Liver (tissue), 9 donors: Measurements from ENCODE around the gene RBM6. TPM values are rescaled to one million over a fixed set of nuclear protein-coding genes. Genes with fewer than 3 reads are reported as not detected.
"Not testable (repeated sequence)": the region's sequence is repeated elsewhere in the genome, so short reads cannot be mapped to it uniquely, and the experiment has no call there.

Experiments used
- DNase-seq: peaks from one replicate; pipeline ENCODE4 v3.0.0-alpha.2; 2017; ENCODE audit warnings: low spot score
- H3K27ac ChIP-seq, 2 donors: one replicate each; pipeline ENCODE4 v1.7.0; 2013; ENCODE audit warnings: inconsistent platforms in 2 of 2, low read length in 2 of 2, control low read depth in 1 of 2, low read depth in 1 of 2, mild to moderate bottlenecking in 1 of 2
- H3K27me3 ChIP-seq, 4 donors: one replicate each; pipeline versions ENCODE4 v1.6.1 to v1.7.0; 2013; ENCODE audit warnings: low read length in 3 of 4, inconsistent platforms in 1 of 4, mild to moderate bottlenecking in 1 of 4, moderate library complexity in 1 of 4; ENCODE audit not compliant: control insufficient read depth in 4 of 4, insufficient read depth in 4 of 4
- H3K36me3 ChIP-seq, 4 donors: one replicate each; pipeline versions ENCODE4 v1.6.1 to v1.7.0; 2013; ENCODE audit warnings: low read length in 3 of 4, mild to moderate bottlenecking in 3 of 4, low read depth in 1 of 4, moderate library complexity in 1 of 4; ENCODE audit not compliant: control insufficient read depth in 4 of 4, insufficient read depth in 3 of 4
- H3K4me1 ChIP-seq, 4 donors: one replicate each; pipeline versions ENCODE4 v1.6.1 to v1.7.0; 2013; ENCODE audit warnings: low read length in 3 of 4, mild to moderate bottlenecking in 3 of 4, moderate library complexity in 1 of 4; ENCODE audit not compliant: control insufficient read depth in 4 of 4, insufficient read depth in 4 of 4
- H3K4me3 ChIP-seq, 3 donors: one replicate each; pipeline versions ENCODE4 v1.6.1 to v1.7.0; 2013; ENCODE audit warnings: low read length in 3 of 3, control low read depth in 1 of 3, low read depth in 1 of 3, mild to moderate bottlenecking in 1 of 3
- H3K9ac ChIP-seq, 2 donors: one replicate each; pipeline ENCODE4 v1.7.0; 2013; ENCODE audit warnings: low read length in 2 of 2, mild to moderate bottlenecking in 2 of 2, moderate library complexity in 2 of 2, control low read depth in 1 of 2, low read depth in 1 of 2
- H3K9me3 ChIP-seq, 4 donors: one replicate each; pipeline versions ENCODE4 v1.6.1 to v1.7.0; 2013; ENCODE audit warnings: low read length in 3 of 4; ENCODE audit not compliant: control insufficient read depth in 4 of 4
- EGR1 ChIP-seq, 2 donors: IDR thresholded peaks; 2 replicates each; pipeline ENCODE4 v1.6.1; 2016 to 2018; ENCODE audit warnings: antibody characterized with exemption in 2 of 2, low read depth in 2 of 2
- FOXA1 ChIP-seq: IDR thresholded peaks from 2 replicates; pipeline ENCODE4 v1.6.1; 2016; ENCODE audit warnings: antibody characterized with exemption
- FOXA2 ChIP-seq: IDR thresholded peaks from 2 replicates; pipeline ENCODE4 v1.6.1; 2016; ENCODE audit warnings: antibody characterized with exemption
- GABPA ChIP-seq, 2 donors: IDR thresholded peaks in 1 of 2; conservative IDR thresholded peaks in 1 of 2; 2 replicates each; pipeline ENCODE4 v1.6.1; 2016; ENCODE audit warnings: antibody characterized with exemption in 2 of 2, mild to moderate bottlenecking in 1 of 2, moderate library complexity in 1 of 2
- HNF4A ChIP-seq, 2 donors: conservative IDR thresholded peaks; 2 replicates each; pipeline ENCODE4 v1.6.1; 2016; ENCODE audit warnings: antibody characterized with exemption in 2 of 2, mild to moderate bottlenecking in 2 of 2
- HNF4G ChIP-seq: IDR thresholded peaks from 2 replicates; pipeline ENCODE4 v1.6.1; 2016; ENCODE audit warnings: antibody characterized with exemption
- JUND ChIP-seq, 2 donors: IDR thresholded peaks; 2 replicates each; pipeline ENCODE4 v1.6.1; 2016; ENCODE audit warnings: antibody characterized with exemption in 2 of 2
- NR2F2 ChIP-seq: IDR thresholded peaks from 2 replicates; pipeline ENCODE4 v1.6.1; 2016; ENCODE audit warnings: antibody characterized with exemption
- RAD21 ChIP-seq, 2 donors: IDR thresholded peaks; 2 replicates each; pipeline ENCODE4 v1.6.1; 2016; ENCODE audit warnings: antibody characterized with exemption in 2 of 2, mild to moderate bottlenecking in 2 of 2
- REST ChIP-seq: IDR thresholded peaks from 2 replicates; pipeline ENCODE4 v1.6.1; 2016; ENCODE audit warnings: antibody characterized with exemption, mild to moderate bottlenecking
- RXRA ChIP-seq, 2 donors: IDR thresholded peaks; 2 replicates each; pipeline ENCODE4 v1.6.1; 2017 to 2018; ENCODE audit warnings: antibody characterized with exemption in 2 of 2, mild to moderate bottlenecking in 1 of 2
- TAF1 ChIP-seq: conservative IDR thresholded peaks from 2 replicates; pipeline ENCODE4 v1.6.1; 2016; ENCODE audit warnings: antibody characterized with exemption, mild to moderate bottlenecking
- WGBS: extraction: QIAGEN DNeasy Blood & Tissue Kit; methylation state at CpG from one replicate; pipeline ENCODE4 v1.1.7; 2013; 5-methylcytosine and 5-hydroxymethylcytosine counted together
- polyA plus RNA-seq, 2 donors: library from polyadenylated mRNA; stranded (reverse) in 1 of 2; unstranded in 1 of 2; fragments of 200-250 nt in 1 of 2; fragments of >200 nt in 1 of 2; fragmentation: Nextera tagmentation in 1 of 2; extraction: Ambion mirVana in 1 of 2; gene quantifications; one replicate each; pipeline versions ENCODE4 v1.2.1 to v1.2.3, GENCODE V29; 2013 to 2015
- total RNA-seq, 2 donors: library from RNA; depleted of rRNA; stranded (reverse); fragments of >200 nt; gene quantifications; one replicate each; pipeline ENCODE4 v1.2.3, GENCODE V29; 2014
- TF ChIP-seq, protein P1 (sequence below): IDR thresholded peaks from 2 replicates; pipeline ENCODE4 v1.6.1; 2016; ENCODE audit warnings: antibody characterized with exemption
- TF ChIP-seq, protein P2 (sequence below): IDR thresholded peaks from 2 replicates; pipeline ENCODE4 v1.6.1; 2016; ENCODE audit warnings: antibody characterized with exemption
- TF ChIP-seq, protein P3 (sequence below): fragments of 150-350 bp; IDR thresholded peaks from 2 replicates; pipeline ENCODE4 v1.5.1; 2017; ENCODE audit warnings: improper control_type of control experiment, low read depth, low read length; ENCODE audit not compliant: missing input control
- TF ChIP-seq, protein P4 (sequence below): IDR thresholded peaks from 2 replicates; pipeline ENCODE4 v1.6.1; 2016; ENCODE audit warnings: antibody characterized with exemption
- donor health status: healthy.
- donor health status: healthy.
- donor health status: healthy.
- donor health status: healthy.
- donor health status: healthy.

Gene RBM6
- total and polyA plus RNA-seq, 4 donors = 10.9 to 59.2 (median 37.5) TPM

DNA sequence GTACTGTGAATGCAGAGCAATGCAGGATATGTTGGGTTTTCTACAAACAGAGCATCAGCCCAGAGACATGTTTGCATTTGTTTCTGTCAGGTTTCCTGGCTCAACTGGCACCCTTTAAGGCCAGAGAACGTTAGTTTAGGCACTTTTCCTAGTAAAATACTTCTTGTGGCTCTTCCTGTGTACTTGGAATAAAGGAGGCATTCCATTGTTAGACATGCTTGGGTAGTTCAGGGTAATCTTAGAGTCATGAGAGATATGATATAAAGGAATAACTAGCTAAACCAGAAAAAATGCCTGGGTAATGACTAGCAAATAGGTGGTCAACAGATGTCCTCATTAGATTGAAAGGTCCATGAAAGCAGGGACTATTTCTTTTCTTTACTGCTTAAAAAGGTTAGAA is 88.4 kb downstream of the RBM6 start:
- H3K9me3 ChIP-seq = no peaks in the 10 kb centered on the region
- no peaks in the 10 kb centered on the region for H3K27me3 ChIP-seq
- H3K27ac ChIP-seq = no peak overlapping the region
- no peak overlapping the region for H3K4me3 ChIP-seq
- no peak for TF ChIP-seq RXRA (IDR thresholded peaks at IDR 0.05)
- TF ChIP-seq GABPA (IDR thresholded peaks at IDR 0.05 in 1 of 2, conservative IDR thresholded peaks at IDR 0.05 in 1 of 2) = no peak
- TF ChIP-seq, protein P1, sequence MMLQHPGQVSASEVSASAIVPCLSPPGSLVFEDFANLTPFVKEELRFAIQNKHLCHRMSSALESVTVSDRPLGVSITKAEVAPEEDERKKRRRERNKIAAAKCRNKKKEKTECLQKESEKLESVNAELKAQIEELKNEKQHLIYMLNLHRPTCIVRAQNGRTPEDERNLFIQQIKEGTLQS = no peak
- TF ChIP-seq, protein P2, sequence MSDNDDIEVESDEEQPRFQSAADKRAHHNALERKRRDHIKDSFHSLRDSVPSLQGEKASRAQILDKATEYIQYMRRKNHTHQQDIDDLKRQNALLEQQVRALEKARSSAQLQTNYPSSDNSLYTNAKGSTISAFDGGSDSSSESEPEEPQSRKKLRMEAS = no peak
- TF ChIP-seq, protein P3, sequence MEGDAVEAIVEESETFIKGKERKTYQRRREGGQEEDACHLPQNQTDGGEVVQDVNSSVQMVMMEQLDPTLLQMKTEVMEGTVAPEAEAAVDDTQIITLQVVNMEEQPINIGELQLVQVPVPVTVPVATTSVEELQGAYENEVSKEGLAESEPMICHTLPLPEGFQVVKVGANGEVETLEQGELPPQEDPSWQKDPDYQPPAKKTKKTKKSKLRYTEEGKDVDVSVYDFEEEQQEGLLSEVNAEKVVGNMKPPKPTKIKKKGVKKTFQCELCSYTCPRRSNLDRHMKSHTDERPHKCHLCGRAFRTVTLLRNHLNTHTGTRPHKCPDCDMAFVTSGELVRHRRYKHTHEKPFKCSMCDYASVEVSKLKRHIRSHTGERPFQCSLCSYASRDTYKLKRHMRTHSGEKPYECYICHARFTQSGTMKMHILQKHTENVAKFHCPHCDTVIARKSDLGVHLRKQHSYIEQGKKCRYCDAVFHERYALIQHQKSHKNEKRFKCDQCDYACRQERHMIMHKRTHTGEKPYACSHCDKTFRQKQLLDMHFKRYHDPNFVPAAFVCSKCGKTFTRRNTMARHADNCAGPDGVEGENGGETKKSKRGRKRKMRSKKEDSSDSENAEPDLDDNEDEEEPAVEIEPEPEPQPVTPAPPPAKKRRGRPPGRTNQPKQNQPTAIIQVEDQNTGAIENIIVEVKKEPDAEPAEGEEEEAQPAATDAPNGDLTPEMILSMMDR = no peak
- TF ChIP-seq TAF1 = no peak
- no peak for TF ChIP-seq RAD21 (IDR thresholded peaks at IDR 0.05)
- no peak for TF ChIP-seq NR2F2
- no peak for TF ChIP-seq REST
- no peak for TF ChIP-seq EGR1 (IDR thresholded peaks at IDR 0.05; ENCODE audit: low read depth in 2 of 2)
- no peak overlapping the region for H3K9ac ChIP-seq
- 29% methylated on average over 1 of the region's 1 CpG for WGBS
- H3K36me3 ChIP-seq = peaks cover 0 to 10% (median 2%) of the 10 kb centered on the region in 4 donors
- no peak for DNase-seq
- no peaks in the 10 kb centered on the region for H3K4me1 ChIP-seq

- H3K4me3 ChIP-seq, H3K9me3 ChIP-seq, H3K27ac ChIP-seq, H3K27me3 ChIP-seq, H3K36me3 ChIP-seq, H3K9ac ChIP-seq, H3K4me1 ChIP-seq, DNase-seq: not testable (repeated sequence)
- 98% methylated on average over 4 of the region's 5 CpGs for WGBS
These were observed 91.3 kb downstream of the RBM6 start for GRCh38 chr3:50031201-50031600.

GRCh38 chr3:50044976-50045375 is 105.0 kb downstream of the RBM6 start:
- 99% methylated on average over 1 of the region's 1 CpG for WGBS
- H3K27me3 ChIP-seq = no peaks in the 10 kb centered on the region
- H3K9ac ChIP-seq = no peak overlapping the region
- peaks cover 2 to 16% (median 10%) of the 10 kb centered on the region in 4 donors for H3K36me3 ChIP-seq
- TF ChIP-seq FOXA1 = no peak
- TF ChIP-seq HNF4A (conservative IDR thresholded peaks at IDR 0.05) = no peak
- TF ChIP-seq NR2F2 = no peak
- no peak for TF ChIP-seq FOXA2
- no peak for TF ChIP-seq HNF4G
- TF ChIP-seq JUND (IDR thresholded peaks at IDR 0.05) = no peak
- TF ChIP-seq EGR1 (IDR thresholded peaks at IDR 0.05; ENCODE audit: low read depth in 2 of 2) = no peak
- TF ChIP-seq GABPA (IDR thresholded peaks at IDR 0.05 in 1 of 2, conservative IDR thresholded peaks at IDR 0.05 in 1 of 2) = no peak
- TF ChIP-seq, protein P4, sequence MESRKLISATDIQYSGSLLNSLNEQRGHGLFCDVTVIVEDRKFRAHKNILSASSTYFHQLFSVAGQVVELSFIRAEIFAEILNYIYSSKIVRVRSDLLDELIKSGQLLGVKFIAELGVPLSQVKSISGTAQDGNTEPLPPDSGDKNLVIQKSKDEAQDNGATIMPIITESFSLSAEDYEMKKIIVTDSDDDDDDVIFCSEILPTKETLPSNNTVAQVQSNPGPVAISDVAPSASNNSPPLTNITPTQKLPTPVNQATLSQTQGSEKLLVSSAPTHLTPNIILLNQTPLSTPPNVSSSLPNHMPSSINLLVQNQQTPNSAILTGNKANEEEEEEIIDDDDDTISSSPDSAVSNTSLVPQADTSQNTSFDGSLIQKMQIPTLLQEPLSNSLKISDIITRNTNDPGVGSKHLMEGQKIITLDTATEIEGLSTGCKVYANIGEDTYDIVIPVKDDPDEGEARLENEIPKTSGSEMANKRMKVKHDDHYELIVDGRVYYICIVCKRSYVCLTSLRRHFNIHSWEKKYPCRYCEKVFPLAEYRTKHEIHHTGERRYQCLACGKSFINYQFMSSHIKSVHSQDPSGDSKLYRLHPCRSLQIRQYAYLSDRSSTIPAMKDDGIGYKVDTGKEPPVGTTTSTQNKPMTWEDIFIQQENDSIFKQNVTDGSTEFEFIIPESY = no peak
- TF ChIP-seq, protein P1 = no peak
- H3K4me3 ChIP-seq = no peak overlapping the region
- no peak for DNase-seq
- no peaks in the 10 kb centered on the region for H3K4me1 ChIP-seq
- no peak overlapping the region for H3K27ac ChIP-seq
- H3K9me3 ChIP-seq = no peaks in the 10 kb centered on the region
